ENCODE results near the gene LACTB. TPM values are rescaled to one million over a fixed set of nuclear protein-coding genes. Genes with fewer than 3 reads are reported as not detected.

Gene LACTB
- total RNA-seq, 4 donors from 2014 or later, result 13.6 to 25.0 (median 19.4) TPM

DNA sequence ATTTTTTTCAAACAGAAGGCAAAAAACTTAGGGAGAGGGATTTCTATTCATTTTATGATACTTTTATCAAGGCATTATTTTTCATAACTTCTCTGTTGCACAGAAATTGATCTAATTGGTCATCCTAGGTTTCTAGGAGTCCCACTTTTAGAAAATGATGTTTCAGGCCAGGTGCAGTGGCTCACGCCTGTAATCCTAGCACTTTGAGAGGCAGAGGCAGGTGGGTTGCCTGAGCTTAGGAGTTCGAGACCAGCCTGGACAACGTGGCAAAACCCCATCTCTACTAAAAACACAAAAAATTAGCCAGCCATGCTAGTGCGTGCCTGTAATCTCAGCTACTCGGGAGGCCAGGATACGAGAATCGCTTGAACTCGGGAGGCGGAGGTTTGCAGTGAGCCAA, 2.8 kb downstream of the LACTB start:
- TF ChIP-seq CTCF (IDR thresholded peaks at IDR 0.05) (no peak), POLR2A (IDR thresholded peaks at IDR 0.05) (no peak)
- peak in 1 of 2 donors; percentile 3 for DNase-seq (ENCODE audit: low spot score in 2 of 2)
- H3K4me3 ChIP-seq (ENCODE audit: low read depth, poor library complexity, severe bottlenecking), result no peak overlapping the region
- WGBS, 2 donors, result 94 to 95% methylated on average over 9 of the region's 9 CpGs
- intact Hi-C loops (cut with DNase I; ENCODE audit: low total_unique reads), result no loop called here

DNA sequence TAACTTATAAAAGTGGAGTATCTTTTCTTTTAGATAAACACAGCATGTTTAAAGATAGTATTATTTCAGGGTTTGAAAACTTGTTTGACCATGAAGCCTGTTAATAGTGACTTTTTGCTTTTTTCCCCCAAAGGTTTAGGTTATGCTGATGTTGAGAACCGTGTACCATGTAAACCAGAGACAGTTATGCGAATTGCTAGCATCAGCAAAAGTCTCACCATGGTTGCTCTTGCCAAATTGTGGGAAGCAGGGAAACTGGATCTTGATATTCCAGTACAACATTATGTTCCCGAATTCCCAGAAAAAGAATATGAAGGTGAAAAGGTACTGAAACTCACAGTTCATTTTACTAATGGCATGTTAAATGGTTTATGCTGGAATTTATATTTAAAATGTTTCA, 5.1 kb downstream of the LACTB start:
- TF ChIP-seq POLR2A (IDR thresholded peaks at IDR 0.05), result no peak
- no peak for TF ChIP-seq CTCF (IDR thresholded peaks at IDR 0.05)
- WGBS, 2 donors, result 76 to 78% methylated on average over 3 of the region's 3 CpGs
- DNase-seq (ENCODE audit: low spot score in 2 of 2), result peak in 1 of 2 donors; percentile 1
- no peak overlapping the region for H3K4me3 ChIP-seq (ENCODE audit: low read depth, poor library complexity, severe bottlenecking)
- intact Hi-C loops (cut with DNase I; ENCODE audit: low total_unique reads), result no loop called here

DNA sequence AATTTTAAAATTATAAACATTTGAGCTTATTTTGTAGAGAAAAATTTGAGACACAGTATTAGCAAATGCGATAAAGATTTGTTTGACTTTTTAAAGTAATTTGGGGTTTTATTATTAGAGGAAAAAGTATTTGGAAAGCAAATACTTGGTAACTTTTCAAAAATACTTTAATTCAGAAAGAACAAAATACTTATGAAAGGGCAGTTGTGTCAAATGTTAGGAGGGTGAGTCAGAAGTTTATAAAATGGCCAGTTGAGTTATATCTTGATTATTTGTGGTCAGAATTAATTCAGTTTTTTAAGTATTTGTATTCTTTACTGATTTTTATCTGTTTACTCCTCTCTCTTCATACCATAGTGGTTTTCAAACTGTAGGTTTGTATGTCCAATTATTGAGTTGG, 12.1 kb downstream of the LACTB start:
- no peak for DNase-seq (ENCODE audit: low spot score in 2 of 2)
- WGBS, 2 donors, result 54 to 78% methylated on average over 1 of the region's 1 CpG
- H3K4me3 ChIP-seq (ENCODE audit: low read depth, poor library complexity, severe bottlenecking), result no peak overlapping the region
- intact Hi-C loops (cut with DNase I; ENCODE audit: low total_unique reads), result no loop called here
- no peak for TF ChIP-seq POLR2A (IDR thresholded peaks at IDR 0.05)
- TF ChIP-seq CTCF (IDR thresholded peaks at IDR 0.05), result no peak

DNA sequence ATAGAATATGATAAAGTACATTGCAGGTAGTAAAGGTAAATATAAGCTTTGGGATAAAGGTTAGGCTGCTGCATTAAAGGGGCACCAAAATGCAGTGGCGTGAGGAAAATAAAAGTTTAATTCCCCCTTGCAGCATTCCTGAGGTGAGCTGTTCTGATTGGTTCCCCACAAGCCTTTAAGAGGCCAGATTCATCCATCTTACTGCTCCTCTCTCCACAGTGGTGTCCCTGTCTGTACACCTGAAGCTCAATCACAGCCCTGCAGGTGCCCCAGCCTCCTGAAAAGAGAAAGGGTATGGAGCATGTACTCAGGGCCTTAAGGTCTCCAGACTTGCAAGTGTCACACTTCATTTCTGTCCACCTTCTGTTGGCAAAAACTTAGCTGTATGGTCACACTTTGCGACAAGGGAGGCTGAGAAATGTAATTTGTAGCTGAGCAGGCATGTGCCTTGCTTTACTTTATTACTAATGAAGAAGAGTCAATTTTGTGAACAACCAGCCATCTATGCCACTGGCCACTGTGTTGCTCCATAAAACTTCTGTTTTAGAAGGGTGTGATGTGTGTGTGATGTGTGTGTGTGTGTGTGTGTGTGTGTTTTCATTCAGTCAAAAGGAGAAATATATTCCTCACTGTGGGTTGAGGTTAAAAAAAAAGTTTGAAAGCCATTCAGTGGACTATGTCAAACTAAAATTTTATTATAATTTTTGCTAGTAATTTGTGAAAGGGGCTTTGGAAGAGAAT, 12.8 kb downstream of the LACTB start:
- intact Hi-C loops (cut with DNase I; ENCODE audit: low total_unique reads), result no loop called here
- H3K4me3 ChIP-seq (ENCODE audit: low read depth, poor library complexity, severe bottlenecking), result no peak overlapping the region
- 94 to 97% methylated on average over 2 of the region's 2 CpGs for WGBS, 2 donors
- DNase-seq (ENCODE audit: low spot score in 2 of 2), result no peak
- no peak for TF ChIP-seq CTCF (IDR thresholded peaks at IDR 0.05)
- TF ChIP-seq POLR2A (IDR thresholded peaks at IDR 0.05), result no peak

GRCh38 chr15:63135281-63135680, 13.6 kb downstream of the LACTB start:
- TF ChIP-seq CTCF (IDR thresholded peaks at IDR 0.05) (no peak), POLR2A (IDR thresholded peaks at IDR 0.05) (no peak)
- intact Hi-C loops (cut with DNase I; ENCODE audit: low total_unique reads), result no loop called here
- 88 to 91% methylated on average over 5 of the region's 5 CpGs for WGBS, 2 donors
- no peak overlapping the region for H3K4me3 ChIP-seq (ENCODE audit: low read depth, poor library complexity, severe bottlenecking)
- DNase-seq (ENCODE audit: low spot score in 2 of 2), result no peak

GRCh38 chr15:63135804-63136203, 14.1 kb downstream of the LACTB start:
- no peak for TF ChIP-seq CTCF (IDR thresholded peaks at IDR 0.05)
- no peak for TF ChIP-seq POLR2A (IDR thresholded peaks at IDR 0.05)
- no peak overlapping the region for H3K4me3 ChIP-seq (ENCODE audit: low read depth, poor library complexity, severe bottlenecking)
- WGBS, 2 donors, result 34 to 38% methylated on average over 3 of the region's 3 CpGs
- DNase-seq (ENCODE audit: low spot score in 2 of 2), result no peak
- intact Hi-C loops (cut with DNase I; ENCODE audit: low total_unique reads), result no loop called here
